NOMO-1 treated with dmso at 0.1 percent for 144 hours (cell line): ENCODE data around the gene PKP4.
"Not testable (repeated sequence)": the region's sequence is repeated elsewhere in the genome, so short reads cannot be mapped to it uniquely, and the experiment has no call there.

Source experiments
- DNase-seq: peaks from one replicate; lab custom pipeline; 2025; ENCODE audit not compliant: unreplicated experiment; lab: John Stamatoyannopoulos, UW

PKP4 gene

GRCh38 chr2:158464426-158465281 is 7.9 kb downstream of the PKP4 start:
- DNase-seq: no peak

- no peak for DNase-seq
Observed at GRCh38 chr2:158467248-158467647, 10.5 kb downstream of the PKP4 start.

GRCh38 chr2:158472829-158473228 is 16.1 kb downstream of the PKP4 start:
- DNase-seq: not testable (repeated sequence)

GRCh38 chr2:158473300-158473699 is 16.5 kb downstream of the PKP4 start:
- DNase-seq: not testable (repeated sequence)

- no peak for DNase-seq
Observed at GRCh38 chr2:158473719-158474392, 17.1 kb downstream of the PKP4 start.

DNA sequence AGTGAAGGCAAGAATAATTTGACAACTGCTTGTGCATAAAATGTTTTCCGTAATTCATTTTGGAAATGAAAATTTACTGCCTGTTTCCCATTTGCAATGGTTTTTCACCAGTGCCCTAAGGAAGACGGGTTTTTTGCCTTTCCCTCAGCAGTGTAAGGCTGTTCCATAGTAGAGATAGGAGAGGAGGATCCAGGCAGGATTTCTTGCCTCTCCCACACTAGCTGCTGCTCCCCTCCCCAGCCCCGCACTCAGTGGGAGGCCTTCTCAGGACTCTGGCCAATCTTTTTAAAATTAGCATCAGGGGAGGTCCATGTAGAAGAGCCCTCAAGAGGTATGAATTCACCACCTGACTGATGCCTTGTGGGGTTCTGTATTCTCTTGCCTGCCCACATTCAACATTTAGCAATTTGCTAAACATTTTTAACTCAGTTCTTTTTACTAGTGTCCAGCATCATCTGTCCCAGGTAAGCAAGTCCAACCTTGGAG is 17.8 kb downstream of the PKP4 start:
- DNase-seq: not testable (repeated sequence)

- no peak for DNase-seq
Observed at GRCh38 chr2:158477202-158477601, 20.4 kb downstream of the PKP4 start.

DNA sequence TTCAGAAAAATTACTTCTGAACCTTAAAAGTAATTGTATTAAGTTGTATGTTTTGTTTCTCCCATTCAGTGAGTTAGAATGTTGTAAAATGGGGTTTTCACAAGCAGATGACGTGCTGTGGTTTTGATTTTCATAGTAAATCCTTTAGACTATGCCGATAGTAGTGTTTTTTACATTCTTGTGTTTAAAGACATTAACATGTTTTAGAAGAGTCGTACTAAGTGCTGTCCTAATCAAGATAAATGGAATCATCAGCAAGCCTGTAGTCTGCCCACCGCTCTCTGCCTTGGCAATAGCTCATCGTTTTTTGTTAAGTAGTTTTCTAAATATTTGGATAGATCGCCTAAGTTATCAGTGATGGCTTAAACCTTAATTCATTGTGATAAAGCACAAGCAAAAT is 21.5 kb downstream of the PKP4 start:
- no peak for DNase-seq

GRCh38 chr2:158478816-158479215 is 22.1 kb downstream of the PKP4 start:
- DNase-seq: no peak

DNA sequence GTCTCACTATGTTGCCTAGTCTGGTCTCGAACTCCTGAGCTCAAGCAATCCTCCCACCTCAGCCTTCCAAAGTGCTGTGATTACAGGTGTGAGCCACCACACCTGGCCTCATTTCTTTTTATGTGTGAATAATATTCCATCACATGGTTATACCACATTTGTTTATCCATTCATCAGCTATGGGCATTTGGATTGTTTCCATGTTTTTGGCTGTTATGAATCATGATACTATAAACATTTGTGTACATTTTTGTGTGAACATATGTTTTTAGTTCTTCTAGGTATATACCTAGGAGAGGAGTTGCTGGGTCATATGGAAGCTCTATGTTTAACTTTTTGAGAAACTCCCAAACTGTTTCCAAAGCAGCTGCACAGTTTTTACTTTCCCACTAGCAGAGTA is 24.4 kb downstream of the PKP4 start:
- no peak for DNase-seq

DNA sequence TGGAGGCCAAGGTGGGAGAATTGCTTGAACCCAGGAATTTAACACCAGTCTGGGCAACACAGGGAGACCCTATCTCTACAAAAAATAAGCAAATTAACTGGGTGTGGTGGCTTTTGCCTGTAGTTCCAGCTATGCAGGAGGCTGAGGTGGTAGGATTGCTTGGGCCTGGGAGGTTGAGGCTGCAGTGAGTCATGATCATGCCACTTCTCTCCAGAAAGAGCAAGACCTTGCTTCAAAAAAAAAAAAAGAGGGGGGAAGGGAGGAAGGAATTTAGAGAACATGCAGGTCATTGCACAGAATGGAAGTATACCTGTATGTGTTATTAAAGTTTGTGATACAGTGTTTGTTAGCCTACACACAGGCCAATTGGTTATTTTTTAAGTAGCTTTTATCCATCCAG is 25.8 kb downstream of the PKP4 start:
- no peak for DNase-seq

- no peak for DNase-seq
Observed at GRCh38 chr2:158484892-158485556, 28.3 kb downstream of the PKP4 start.

GRCh38 chr2:158486150-158486969 is 29.6 kb downstream of the PKP4 start:
- no peak for DNase-seq

DNA sequence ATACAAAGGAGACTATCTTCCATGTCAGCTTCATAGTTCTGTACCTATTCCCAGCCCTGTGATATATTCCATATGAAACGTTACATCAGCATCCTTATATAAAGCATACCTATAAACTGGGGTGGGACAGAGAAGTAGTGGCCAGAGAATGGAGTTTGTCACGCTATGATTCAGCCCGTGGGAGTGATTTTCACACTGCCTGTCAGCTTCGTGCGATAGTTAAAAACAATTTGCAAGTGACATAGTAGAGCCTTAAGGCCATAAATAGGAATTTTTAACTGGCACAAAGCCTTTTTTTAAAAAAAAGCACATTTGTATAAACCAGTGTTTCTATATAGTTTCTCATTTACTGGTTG is 30.2 kb downstream of the PKP4 start:
- DNase-seq: no peak

GRCh38 chr2:158487419-158487818 is 30.7 kb downstream of the PKP4 start:
- no peak for DNase-seq

DNA sequence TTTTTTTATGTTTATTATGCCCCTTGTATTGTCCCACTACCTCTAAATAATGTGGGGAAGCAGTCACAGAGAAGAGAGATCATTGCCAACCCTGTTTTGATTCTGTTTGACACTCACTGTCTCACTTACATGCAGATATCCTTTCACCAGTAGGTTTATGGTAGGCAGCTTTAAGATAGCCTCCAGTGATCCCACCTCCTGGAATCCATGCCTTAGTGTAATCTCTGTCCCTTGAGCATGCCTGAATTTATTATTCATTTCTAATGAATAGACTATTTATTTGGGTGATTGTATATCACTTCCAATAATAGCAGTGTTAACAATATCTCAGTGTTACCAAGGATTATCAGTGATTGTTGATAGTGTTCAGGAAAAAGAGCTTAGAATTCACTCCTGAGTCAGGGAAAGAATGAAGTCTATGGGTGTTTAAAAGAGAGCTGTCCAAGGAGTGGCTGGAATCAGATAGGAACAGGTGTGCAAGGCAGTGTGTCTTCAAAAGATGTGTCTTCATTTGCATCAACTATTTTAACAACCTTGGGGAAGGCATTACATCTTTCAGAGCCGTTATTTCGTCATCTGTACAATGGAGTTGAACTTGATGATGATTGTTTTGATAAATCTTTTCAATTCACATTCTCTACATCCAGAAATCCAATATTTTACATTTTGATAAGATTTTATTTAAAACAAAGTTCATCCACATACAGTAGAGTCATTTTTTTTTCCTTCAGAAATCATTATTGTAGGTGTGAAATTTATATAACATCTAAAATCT is 31.9 kb downstream of the PKP4 start:
- DNase-seq: no peak

DNA sequence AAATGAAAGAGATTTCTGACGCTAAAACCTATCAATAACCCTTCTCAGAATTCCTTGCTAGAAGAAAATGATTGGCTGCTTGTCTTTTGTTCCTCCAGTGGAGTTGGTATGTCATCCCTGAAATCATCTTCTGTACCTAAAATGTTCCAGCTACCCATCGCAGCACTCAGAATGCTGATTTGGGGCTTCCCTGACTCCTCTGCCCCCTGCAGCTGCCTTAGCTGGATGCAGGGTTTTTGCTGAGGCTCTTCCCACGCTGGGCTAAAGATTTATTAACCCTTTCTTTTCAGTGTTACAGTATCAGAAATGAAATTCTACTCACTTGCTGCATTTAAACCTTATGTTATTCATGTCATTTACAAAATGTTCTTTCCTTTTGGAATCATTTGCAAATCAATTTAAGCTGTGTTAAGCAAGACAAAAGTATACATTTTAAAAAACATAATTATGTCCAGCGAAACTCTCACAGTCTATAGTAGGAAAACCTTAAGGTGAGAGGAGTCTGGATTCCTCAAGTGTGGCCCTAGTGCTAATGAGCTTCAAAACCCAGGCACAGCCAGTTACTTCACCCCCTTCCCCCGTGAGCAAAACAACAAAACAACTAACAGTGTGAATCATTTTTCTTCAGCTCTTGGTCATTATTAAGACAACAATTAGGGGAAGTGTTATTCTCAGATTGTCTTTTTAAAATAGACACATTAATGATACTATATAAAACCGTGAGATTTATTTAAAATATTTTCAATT is 32.8 kb downstream of the PKP4 start:
- no peak for DNase-seq

GRCh38 chr2:158491072-158491471 is 34.3 kb downstream of the PKP4 start:
- no peak for DNase-seq

GRCh38 chr2:158493458-158493857 is 36.7 kb downstream of the PKP4 start:
- DNase-seq: no peak

DNA sequence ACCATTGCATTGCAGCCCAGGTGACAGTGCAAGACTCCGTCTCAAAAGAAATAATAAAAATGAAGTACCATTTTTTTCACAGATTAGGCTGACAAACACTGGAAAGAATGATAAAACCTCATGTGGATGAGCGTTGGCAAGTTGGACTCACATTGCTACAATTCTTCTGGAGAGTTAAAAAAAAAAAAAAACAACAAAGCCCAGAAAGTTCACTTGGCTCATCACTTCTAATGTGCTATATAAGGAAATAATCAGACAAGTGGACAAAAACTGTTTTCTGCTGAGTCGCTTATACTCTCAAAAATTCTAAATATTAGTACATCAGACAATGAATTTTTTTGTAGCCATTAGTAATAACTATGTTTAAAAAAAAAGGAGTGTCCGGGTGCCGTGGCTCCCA is 38.4 kb downstream of the PKP4 start:
- DNase-seq: no peak
